ENCODE results near the gene RUNX3. TPM values are rescaled to one million over a fixed set of nuclear protein-coding genes. Genes with fewer than 3 reads are reported as not detected.

RUNX3 gene
- total and polyA plus RNA-seq, 2 donors (not counting 3 experiments of a cell fraction or from before 2014, with no cell fraction given) = not detected

DNA sequence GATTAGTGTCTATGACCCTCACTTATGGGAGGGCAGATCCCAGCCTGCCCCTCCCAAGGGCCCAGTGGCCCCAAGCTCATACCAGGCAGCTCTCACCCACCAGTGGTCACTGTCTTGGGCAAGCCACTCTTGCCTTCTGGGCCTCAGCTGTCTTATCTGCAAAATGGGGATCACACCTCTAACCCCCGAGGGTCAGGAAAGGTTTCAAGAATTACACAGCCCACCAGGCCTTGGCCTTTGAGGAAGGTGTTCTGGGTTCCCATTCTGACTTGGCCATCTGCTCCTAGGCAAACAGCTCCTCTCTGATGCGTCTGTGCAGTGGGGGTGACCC is 16.8 kb downstream of the RUNX3 start:
- no TSS peak for BruUV-seq (replicated peaks)
- no peaks in the 10 kb centered on the region for H4K20me1 ChIP-seq (replicated peaks; ENCODE audit: control insufficient read depth, extremely low read depth, insufficient read depth, low read length)
- dilution Hi-C loops (cut with MboI; ENCODE audit: extremely low pct_ligation_motif_present, low sequenced_read_pairs) (no loop called here), intact Hi-C loops (cut with micrococcal nuclease) (no loop called here)
- CTCF ChIA-PET = interaction anchor here (0.9 to 1.2 kb wide), 3 partner anchors 9 to 1623 kb away, joined by 3 to 5 read pairs (median 4); no protein-coding TSS in a partner anchor
- H3K4me1 ChIP-seq (ENCODE audit: control insufficient read depth, extremely low read depth, insufficient read depth, low read length) = no peaks in the 10 kb centered on the region
- H3K4me3 ChIP-seq (replicated peaks in 1 of 3; ENCODE audit: insufficient read depth in 1 of 3, low read depth in 1 of 3, low read length in 3 of 3) = no peak overlapping the region
- H3K9me3 ChIP-seq (replicated peaks; ENCODE audit: control insufficient read depth, insufficient read depth, low read length) = no peaks in the 10 kb centered on the region
- no peaks in the 10 kb centered on the region for H3K27me3 ChIP-seq (ENCODE audit: control insufficient read depth in 2 of 2, insufficient read depth in 2 of 2, low read length in 2 of 2)
- H3K9ac ChIP-seq (replicated peaks; ENCODE audit: extremely low read depth, insufficient read depth, low read length) = no peak overlapping the region
- DNase-seq (ENCODE audit: low read depth, low spot score) (no peak), FAIRE-seq (no peak)
- no peak overlapping the region for H3K4me2 ChIP-seq (ENCODE audit: insufficient read depth, low read length)
- no peaks in the 10 kb centered on the region for H3K79me2 ChIP-seq (ENCODE audit: control insufficient read depth, insufficient read depth, low read length)
- H3K27ac ChIP-seq (ENCODE audit: insufficient read depth, low read depth, low read length) = no peak overlapping the region
- TF ChIP-seq MYC (IDR thresholded peaks at IDR 0.05; ENCODE audit: low read depth, low read length) = no peak
- H3K9me1 ChIP-seq (replicated peaks; ENCODE audit: control insufficient read depth, extremely low read depth, insufficient read depth, low read length) = no peaks in the 10 kb centered on the region
- H3K36me3 ChIP-seq (ENCODE audit: control insufficient read depth in 2 of 2, extremely low read depth in 1 of 2, insufficient read depth in 2 of 2, low read length in 2 of 2) = no peaks in the 10 kb centered on the region
- H2AFZ ChIP-seq (ENCODE audit: low read depth, low read length) = no peak overlapping the region
- POLR2A ChIA-PET = no interaction called here

DNA sequence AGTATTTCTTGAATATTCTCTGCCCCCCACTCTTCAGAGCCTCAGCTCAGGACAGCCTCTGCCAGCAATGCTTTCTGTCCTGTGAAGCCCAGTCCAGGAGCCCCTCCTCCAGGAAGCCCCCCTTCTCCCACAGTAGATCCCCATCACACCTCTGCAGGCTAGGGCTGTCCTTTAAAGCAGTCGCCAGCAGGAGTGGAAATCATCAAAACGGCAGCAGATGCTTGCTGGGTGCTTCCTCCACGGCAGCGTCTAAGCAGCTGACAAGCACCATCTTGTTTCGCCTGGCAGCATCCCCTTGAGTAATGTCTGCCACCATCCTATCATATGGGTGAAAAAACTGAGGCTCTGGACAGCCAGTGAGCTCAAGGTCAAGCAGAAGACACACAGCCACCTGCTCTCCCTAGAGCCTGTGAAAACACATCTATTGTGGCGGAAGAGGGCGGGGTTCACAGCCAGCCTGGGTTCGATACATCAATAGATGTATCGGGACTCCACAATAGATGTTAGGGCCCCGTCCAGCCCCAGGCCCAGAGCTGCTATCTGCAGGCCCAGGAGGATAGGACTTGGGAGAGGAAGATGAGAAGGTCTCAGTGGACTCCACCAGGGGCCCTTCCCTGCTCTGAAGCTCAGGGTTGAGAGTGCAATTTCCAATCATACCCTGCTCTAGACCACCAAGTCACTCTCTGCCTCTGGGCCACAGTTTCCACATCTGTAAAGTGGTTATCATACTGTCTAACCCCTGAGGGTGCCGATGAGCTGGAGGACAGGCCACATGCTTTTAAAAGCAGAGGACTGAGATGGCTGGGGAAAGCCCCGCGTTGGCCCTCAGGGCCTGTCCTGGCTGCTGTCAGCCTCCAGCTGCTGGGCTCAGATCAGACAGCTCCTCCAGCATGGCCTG is 17.5 kb downstream of the RUNX3 start:
- no peaks in the 10 kb centered on the region for H4K20me1 ChIP-seq (replicated peaks; ENCODE audit: control insufficient read depth, extremely low read depth, insufficient read depth, low read length)
- DNase-seq (ENCODE audit: low read depth, low spot score) = no peak
- no peaks in the 10 kb centered on the region for H3K27me3 ChIP-seq (ENCODE audit: control insufficient read depth in 2 of 2, insufficient read depth in 2 of 2, low read length in 2 of 2)
- intact Hi-C loops (cut with micrococcal nuclease) (no loop called here), dilution Hi-C loops (cut with MboI; ENCODE audit: extremely low pct_ligation_motif_present, low sequenced_read_pairs) (no loop called here)
- ChIA-PET CTCF (interaction anchor here (0.6 to 1.2 kb wide), 4 partner anchors 9 to 1623 kb away, joined by 3 to 5 read pairs (median 4); no protein-coding TSS in a partner anchor), POLR2A (no interaction called here)
- no peaks in the 10 kb centered on the region for H3K36me3 ChIP-seq (ENCODE audit: control insufficient read depth in 2 of 2, extremely low read depth in 1 of 2, insufficient read depth in 2 of 2, low read length in 2 of 2)
- no peaks in the 10 kb centered on the region for H3K9me1 ChIP-seq (replicated peaks; ENCODE audit: control insufficient read depth, extremely low read depth, insufficient read depth, low read length)
- H3K4me2 ChIP-seq (ENCODE audit: insufficient read depth, low read length) = no peak overlapping the region
- no peak overlapping the region for H3K9ac ChIP-seq (replicated peaks; ENCODE audit: extremely low read depth, insufficient read depth, low read length)
- no peaks in the 10 kb centered on the region for H3K79me2 ChIP-seq (ENCODE audit: control insufficient read depth, insufficient read depth, low read length)
- TF ChIP-seq POLR2AphosphoS5 (IDR thresholded peaks at IDR 0.05; ENCODE audit: insufficient read depth, low read depth, low read length) (no peak), GATA2 (IDR thresholded peaks at IDR 0.05; ENCODE audit: insufficient read depth, insufficient read length, low read depth, low read length) (no peak), FOS (IDR thresholded peaks at IDR 0.05; ENCODE audit: borderline replicate concordance, insufficient read depth, low read length) (no peak), POLR2A (IDR thresholded peaks at IDR 0.05; ENCODE audit: low read depth, low read length) (no peak)
- H3K9me3 ChIP-seq (replicated peaks; ENCODE audit: control insufficient read depth, insufficient read depth, low read length) = no peaks in the 10 kb centered on the region
- no peak overlapping the region for H3K27ac ChIP-seq (ENCODE audit: insufficient read depth, low read depth, low read length)
- no peak for FAIRE-seq
- no peak overlapping the region for H2AFZ ChIP-seq (ENCODE audit: low read depth, low read length)
- no TSS peak for BruUV-seq (replicated peaks)
- no peak overlapping the region for H3K4me3 ChIP-seq (replicated peaks in 1 of 3; ENCODE audit: insufficient read depth in 1 of 3, low read depth in 1 of 3, low read length in 3 of 3)
- no peaks in the 10 kb centered on the region for H3K4me1 ChIP-seq (ENCODE audit: control insufficient read depth, extremely low read depth, insufficient read depth, low read length)
